Loucy (cell line): Measurements from ENCODE around the gene ARMC9.

Experiments used
- CTCF ChIP-seq: fragments of 200-600 bp; sonication (generic); conservative IDR thresholded peaks from 2 replicates; pipeline ENCODE4 v1.5.1; 2014; ENCODE audit warnings: mild to moderate bottlenecking, antibody characterized with exemption, low read length
- EZH2phosphoT487 ChIP-seq: fragments of 200-600 bp; IDR thresholded peaks from 2 replicates; pipeline ENCODE4 v1.6.1; 2018; ENCODE audit warnings: antibody characterized with exemption, mild to moderate bottlenecking, moderate library complexity, borderline replicate concordance

GRCh38 chr2:231412618-231412963 lies 214.2 kb downstream of the ARMC9 start:
- TF ChIP-seq CTCF (no peak), EZH2phosphoT487 (no peak)
